Mucosa of descending colon (tissue), 3 donors: ENCODE results near the gene TTC33. TPM values are rescaled to one million over a fixed set of nuclear protein-coding genes. Genes with fewer than 3 reads are reported as not detected.
A peak's percentile ranks its signal among the peaks of the same experiment; 100 is the strongest.

Experiments
- ATAC-seq: fragments of 200-7000 bp; cut with Tn5 transposase; one replicate; pipeline ENCODE4 v1.9.1; 2020; ENCODE audit warnings: mild to moderate bottlenecking, moderate library complexity
- DNase-seq, 3 donors: peaks; one replicate each; pipeline ENCODE4 v3.0.0-alpha.2; 2020
- H3K36me3 ChIP-seq: fragments of 200-600 bp; one replicate; pipeline ENCODE4 v1.8.0; 2021; ENCODE audit warnings: low read depth, mild to moderate bottlenecking
- H3K4me1 ChIP-seq: fragments of 200-600 bp; one replicate; pipeline ENCODE4 v1.8.0; 2021; ENCODE audit warnings: low read depth, mild to moderate bottlenecking
- H3K4me3 ChIP-seq: fragments of 200-600 bp; one replicate; pipeline ENCODE4 v1.8.0; 2021; ENCODE audit warnings: mild to moderate bottlenecking
- H3K9me3 ChIP-seq: fragments of 200-600 bp; one replicate; pipeline ENCODE4 v1.8.0; 2021; ENCODE audit warnings: mild to moderate bottlenecking
- intact Hi-C, 2 donors: fragments of 100-400 bp; cut with DNase I in 1 of 2; cut with micrococcal nuclease in 1 of 2; formaldehyde crosslinking; loops; one replicate each; pipeline versions ENCODE4 v1.11.0 to v1.11.1; 2022; cut with DNase I, micrococcal nuclease
- total RNA-seq, 3 donors: library from RNA; stranded (reverse); fragmentation: NEBNext Ultra II Directional in 2 of 3; extraction: Animal tissue kit (Norgen Biotek cat#: 25700) in 2 of 3; gene quantifications; one replicate each; pipeline versions ENCODE4 v1.2.1 to v1.2.4, GENCODE V29; 2021 to 2023
- TF ChIP-seq, protein P1 (sequence below): fragments of 200-600 bp; IDR thresholded peaks from one replicate; pipeline ENCODE4 v1.8.0; 2022; ENCODE audit warnings: antibody characterized with exemption, mild to moderate bottlenecking
- donor health status: DM: no; HTN: no; CAD: no; lungs with moderate emphysema.
- donor health status: DM: no; HTN: no; CAD: no.
- donor health status: DM: no; HTN: yes; CAD: no.

TTC33 gene
- total RNA-seq, 3 donors from 2014 or later: 15.1 to 22.6 (median 17.2) TPM

DNA sequence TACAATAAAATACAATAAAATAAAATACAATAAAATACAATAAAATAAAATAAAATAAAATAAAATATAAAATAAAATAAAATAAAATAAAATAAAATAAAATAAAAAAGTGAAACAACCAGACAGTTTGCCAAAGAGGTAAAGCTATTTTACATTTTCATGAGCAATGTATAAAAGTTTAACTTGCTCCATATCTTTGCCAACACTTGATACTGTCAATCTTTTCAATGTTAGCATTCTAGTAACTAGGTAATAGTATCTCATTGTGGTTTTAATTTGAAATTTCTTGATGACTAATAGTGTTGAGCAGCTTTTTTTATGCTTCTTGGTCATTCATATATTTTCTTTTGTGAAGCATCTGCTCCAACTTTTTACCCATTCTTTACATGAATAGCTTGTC, 17.3 kb downstream of the TTC33 start:
- H3K4me1 ChIP-seq: peaks cover 17% of the 10 kb centered on the region
- intact Hi-C loops: loop anchor here in 1 of 2 donors (10.0 kb wide), 2 partner anchors 794 to 1024 kb away; no protein-coding TSS in a partner anchor

DNA sequence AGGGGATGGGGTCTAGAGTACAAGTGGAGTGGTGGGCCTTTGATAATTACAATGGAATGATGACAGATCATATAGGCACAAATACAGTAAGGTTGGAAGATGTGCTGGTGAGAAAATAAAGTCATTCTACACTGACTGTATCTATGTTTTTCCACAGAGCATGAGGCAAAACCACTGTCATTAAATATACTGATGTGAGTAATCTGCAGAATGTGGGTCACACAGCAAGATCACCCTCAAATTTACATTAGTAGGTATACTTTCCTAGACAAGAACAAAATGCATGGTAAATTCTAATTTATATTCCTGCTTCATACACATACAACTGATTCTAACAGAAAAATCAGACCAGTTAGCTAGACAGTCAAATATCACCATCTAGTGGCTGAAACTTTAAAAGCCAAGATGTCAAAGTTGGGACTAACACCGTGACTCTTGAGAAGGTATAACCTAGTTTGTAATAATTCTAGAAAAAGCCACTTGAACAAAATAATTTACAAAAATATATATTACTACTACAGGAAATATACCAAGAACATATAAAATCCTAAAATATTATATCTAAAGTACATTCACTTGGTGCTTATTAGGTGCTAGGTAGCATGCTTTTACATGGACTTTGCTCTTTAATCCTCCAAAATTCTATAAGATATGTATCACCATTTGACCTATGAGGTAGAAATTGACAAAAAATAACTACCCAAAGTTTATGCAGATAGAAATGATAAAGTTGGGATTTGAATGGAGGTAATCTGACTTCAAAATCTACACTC, 19.5 kb downstream of the TTC33 start:
- TF ChIP-seq, protein P1, sequence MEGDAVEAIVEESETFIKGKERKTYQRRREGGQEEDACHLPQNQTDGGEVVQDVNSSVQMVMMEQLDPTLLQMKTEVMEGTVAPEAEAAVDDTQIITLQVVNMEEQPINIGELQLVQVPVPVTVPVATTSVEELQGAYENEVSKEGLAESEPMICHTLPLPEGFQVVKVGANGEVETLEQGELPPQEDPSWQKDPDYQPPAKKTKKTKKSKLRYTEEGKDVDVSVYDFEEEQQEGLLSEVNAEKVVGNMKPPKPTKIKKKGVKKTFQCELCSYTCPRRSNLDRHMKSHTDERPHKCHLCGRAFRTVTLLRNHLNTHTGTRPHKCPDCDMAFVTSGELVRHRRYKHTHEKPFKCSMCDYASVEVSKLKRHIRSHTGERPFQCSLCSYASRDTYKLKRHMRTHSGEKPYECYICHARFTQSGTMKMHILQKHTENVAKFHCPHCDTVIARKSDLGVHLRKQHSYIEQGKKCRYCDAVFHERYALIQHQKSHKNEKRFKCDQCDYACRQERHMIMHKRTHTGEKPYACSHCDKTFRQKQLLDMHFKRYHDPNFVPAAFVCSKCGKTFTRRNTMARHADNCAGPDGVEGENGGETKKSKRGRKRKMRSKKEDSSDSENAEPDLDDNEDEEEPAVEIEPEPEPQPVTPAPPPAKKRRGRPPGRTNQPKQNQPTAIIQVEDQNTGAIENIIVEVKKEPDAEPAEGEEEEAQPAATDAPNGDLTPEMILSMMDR: peak; percentile 50
- H3K4me3 ChIP-seq: no peak overlapping the region
- intact Hi-C loops: loop anchor here in 1 of 2 donors (10.0 kb wide), 2 partner anchors 791 to 1021 kb away; no protein-coding TSS in a partner anchor
- no peak for DNase-seq
- peak; percentile 51 for ATAC-seq
- H3K4me1 ChIP-seq: peaks cover 32% of the 10 kb centered on the region
- no peaks in the 10 kb centered on the region for H3K36me3 ChIP-seq
- no peaks in the 10 kb centered on the region for H3K9me3 ChIP-seq

More for the DNA sequence above, 17.3 kb downstream of the TTC33 start:
- no peak for DNase-seq
- TF ChIP-seq, protein P1: no peak
- H3K36me3 ChIP-seq: no peaks in the 10 kb centered on the region
- H3K4me3 ChIP-seq: no peak overlapping the region
- H3K9me3 ChIP-seq: no peaks in the 10 kb centered on the region
- ATAC-seq: no peak

DNA sequence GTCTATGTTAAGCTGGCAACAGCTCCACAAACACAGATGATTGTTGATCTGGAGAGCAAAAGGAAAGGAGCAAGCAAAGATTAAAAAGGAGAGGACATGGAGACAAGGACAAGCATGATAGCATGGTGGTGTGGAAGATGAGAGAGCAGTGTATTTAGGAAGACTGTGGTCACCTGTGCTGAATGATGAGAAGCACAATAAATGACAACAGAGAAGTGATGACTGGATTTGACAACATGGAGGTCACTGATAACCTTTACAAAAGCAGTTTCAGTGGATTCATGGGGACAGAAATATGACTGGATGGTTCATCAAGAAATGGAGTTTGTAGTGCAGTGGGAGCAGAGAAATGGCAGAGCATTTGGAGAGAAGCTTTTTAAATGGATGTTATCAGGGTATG, 20.2 kb downstream of the TTC33 start:
- DNase-seq (no peak), ATAC-seq (no peak)
- peaks cover 36% of the 10 kb centered on the region for H3K4me1 ChIP-seq

DNA sequence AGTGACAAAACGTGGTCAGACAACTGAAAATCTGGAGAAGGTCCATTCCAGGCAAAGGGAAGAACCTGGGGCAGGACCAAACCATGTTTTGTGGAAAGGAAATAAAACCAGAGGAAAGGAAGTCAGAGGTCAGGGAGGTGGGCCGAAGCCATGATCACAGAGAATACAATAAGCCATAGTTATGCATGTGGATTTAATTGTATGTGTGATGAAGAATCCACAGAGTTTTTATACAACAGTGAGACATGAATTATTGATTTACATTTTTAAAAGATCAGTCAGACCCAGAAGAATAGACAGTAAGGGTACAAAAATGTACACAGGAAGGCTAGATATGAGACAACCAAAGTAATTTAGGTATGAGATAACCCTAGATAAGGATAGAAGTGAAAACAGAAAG, 20.8 kb downstream of the TTC33 start:
- Histone ChIP-seq H3K4me1 (peaks cover 36% of the 10 kb centered on the region), H3K9me3 (no peaks in the 10 kb centered on the region), H3K36me3 (no peaks in the 10 kb centered on the region), H3K4me3 (no peak overlapping the region)
- ATAC-seq (peak; percentile 25), DNase-seq (no peak)
- intact Hi-C loops: loop anchor here in 1 of 2 donors (10.0 kb wide), 2 partner anchors 790 to 1020 kb away; no protein-coding TSS in a partner anchor
- TF ChIP-seq, protein P1: no peak

More for the DNA sequence above, 20.2 kb downstream of the TTC33 start:
- no peaks in the 10 kb centered on the region for H3K9me3 ChIP-seq
- H3K36me3 ChIP-seq: no peaks in the 10 kb centered on the region
- no peak overlapping the region for H3K4me3 ChIP-seq
- TF ChIP-seq, protein P1: no peak
- intact Hi-C loops: loop anchor here in 1 of 2 donors (10.0 kb wide), 2 partner anchors 791 to 1021 kb away; no protein-coding TSS in a partner anchor

DNA sequence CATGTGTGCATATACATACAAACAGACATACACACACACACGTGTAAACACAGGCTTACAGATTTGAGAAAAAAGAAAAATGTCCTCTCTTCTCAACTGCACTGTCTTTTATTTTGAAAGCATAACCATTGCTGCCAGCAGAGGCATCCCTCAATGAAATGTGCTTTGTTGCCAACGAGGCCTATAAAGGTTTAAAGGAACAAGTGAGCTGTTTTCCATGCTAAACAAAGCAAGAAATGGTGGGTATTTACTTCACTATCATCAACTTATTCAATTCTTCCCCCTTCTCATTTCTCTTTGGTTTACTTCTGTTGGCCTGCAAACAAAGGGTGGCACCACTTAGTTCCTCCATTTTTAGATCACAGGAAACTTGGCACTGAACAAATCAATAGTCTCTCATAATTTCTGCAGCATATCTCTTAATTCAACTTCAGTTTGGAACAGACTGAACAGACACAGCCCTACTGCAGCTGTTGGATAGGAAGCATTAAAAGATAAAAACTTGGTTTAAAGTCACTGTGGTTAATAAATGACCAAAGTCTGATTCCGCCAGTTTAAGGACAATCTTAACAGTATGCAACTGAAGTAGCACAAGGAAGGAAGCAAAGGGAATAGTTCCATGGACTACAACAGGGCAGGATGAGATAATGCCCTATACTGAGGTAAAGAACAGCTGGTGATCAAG, 21.7 kb downstream of the TTC33 start:
- TF ChIP-seq, protein P1: no peak
- intact Hi-C loops: loop anchor here in 1 of 2 donors (10.0 kb wide), 2 partner anchors 789 to 1019 kb away; no protein-coding TSS in a partner anchor
- DNase-seq (peak in 1 of 3 donors; percentile 30), ATAC-seq (peak; percentile 93)
- no peaks in the 10 kb centered on the region for H3K9me3 ChIP-seq
- peaks cover 36% of the 10 kb centered on the region for H3K4me1 ChIP-seq
- H3K4me3 ChIP-seq: no peak overlapping the region
- H3K36me3 ChIP-seq: no peaks in the 10 kb centered on the region
